Measurements from ENCODE around the gene YY1.

Gene YY1

DNA sequence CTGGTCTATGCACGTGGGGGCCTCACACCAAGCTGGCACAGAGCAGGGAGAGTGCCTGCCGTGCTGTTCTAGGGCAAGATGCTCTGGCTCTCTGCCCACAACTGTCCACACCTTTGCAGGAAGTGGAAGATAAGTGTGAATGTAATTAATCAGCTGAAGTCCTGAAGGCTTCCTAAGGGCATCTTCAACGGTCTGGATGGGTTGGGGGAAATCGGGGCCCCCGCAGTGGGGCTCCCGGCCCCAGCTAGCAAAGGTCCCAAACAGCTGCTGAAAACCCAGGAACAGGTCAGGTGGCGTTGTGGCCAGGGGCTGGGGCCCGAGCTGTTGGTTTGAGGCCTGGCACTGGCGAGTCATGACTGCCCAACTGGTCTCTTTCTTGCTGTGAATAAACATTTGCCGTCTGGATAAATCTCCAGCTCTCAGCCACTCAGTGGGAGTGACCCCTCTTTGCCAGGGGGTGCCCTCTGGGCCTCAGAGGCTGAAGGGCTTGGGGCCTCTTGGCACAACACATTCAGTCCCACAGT is 74.0 kb downstream of the YY1 start:
- DNase-seq (ENCODE audit: low spot score): no peak

- no peak for DNase-seq (ENCODE audit: low spot score)
Observed at GRCh38 chr14:100313464-100314230, 74.7 kb downstream of the YY1 start.

- DNase-seq (ENCODE audit: low spot score): no peak
Observed at GRCh38 chr14:100314724-100315123, 75.8 kb downstream of the YY1 start.

DNA sequence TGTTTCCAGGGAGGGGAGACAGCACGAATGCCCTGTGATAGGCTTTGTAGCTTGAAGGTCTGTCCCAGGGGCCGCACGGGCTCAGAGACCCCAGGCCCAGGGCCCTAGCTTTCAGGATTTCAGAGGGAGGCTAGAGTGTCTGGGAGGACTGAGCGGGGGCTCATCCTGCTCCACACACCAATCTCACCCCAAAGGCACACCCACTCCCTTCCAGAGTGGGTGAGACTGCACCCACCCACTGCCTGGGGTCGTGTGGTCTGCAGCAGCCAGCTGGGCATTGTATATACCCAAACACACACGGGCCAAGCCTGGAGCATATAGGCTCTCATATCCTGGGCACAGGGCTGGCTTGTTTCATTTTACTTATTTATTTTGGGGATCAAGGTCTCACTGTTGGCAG is 78.4 kb downstream of the YY1 start:
- no peak for DNase-seq (ENCODE audit: low spot score)

DNA sequence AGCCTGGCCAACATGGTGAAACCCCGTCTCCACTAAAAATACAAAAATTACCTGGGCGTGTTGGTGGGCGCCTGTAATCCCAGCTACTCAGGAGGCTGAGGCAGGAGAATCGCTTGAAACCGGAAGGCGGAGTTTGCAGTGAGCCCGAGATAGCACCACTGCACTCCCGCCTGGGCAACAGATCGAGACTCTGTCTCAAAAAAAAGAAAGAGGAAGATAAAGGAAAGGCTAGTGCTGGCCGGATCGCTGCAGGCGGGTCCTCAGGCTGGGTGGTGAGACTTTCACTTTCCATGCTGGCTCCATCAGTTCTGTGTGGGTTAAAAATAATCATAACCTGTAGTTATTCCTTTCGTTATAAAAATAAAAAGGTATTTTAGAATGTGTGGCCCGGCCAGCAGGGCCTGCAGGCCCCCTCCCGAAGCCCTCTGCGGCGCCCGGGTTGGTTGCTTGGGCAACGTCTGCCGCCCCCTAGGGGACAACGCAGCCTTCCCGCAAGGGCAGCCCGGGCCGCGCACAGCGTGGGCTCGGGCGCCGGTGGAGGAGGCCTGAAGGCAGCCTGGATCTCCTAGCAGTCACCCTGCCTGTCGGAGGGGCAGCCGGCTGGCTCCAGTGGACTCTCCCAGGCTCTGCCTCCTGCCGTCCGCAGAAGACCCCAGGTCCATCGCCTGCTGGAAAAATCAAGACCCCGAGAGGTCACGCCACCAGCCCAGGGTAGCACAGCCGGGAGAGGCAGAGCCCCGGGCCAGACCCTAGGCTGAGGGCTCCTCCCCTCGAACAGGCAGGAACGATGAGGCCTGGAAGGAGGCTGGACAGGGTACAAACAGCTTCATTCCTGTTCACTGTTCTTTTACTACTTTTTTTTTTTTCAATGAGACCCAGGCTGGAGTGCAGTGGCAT is 79.2 kb downstream of the YY1 start:
- DNase-seq (ENCODE audit: low spot score): peak; percentile 40

DNA sequence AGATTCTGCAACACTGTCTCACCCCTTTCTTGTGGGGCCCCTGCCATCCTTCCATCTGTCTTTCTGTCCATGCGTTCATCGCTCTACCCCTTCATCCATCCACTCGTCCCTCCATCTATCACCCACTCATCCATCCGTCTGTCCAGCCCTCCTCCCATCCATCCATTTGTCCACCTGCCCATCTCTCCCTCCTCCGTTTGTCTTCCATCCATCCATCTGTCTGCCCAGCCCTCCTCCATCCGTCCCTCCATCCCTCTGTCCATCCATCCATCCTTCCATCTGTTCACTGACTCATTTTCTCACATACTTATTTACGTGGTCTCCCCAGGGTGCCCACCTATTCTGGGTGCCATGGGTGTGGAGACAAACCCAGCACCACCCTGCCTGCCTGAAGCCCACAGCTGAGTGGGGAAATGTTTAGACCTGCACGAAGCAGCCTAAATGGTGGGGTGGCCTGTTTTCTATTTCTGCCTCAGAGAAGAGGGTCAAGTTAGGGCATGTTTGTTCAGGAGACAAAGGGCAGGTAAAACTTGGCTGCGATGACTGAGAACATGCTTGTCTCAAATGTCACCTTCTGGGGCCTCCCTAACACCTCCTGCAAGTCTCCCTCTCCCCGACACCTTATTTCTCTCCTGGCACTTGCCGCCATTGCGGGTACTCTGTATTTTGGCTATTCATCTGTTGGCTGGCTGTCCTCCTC is 81.4 kb downstream of the YY1 start:
- no peak for DNase-seq (ENCODE audit: low spot score)

- DNase-seq (ENCODE audit: low spot score): no peak
Observed at GRCh38 chr14:100321473-100322137, 82.7 kb downstream of the YY1 start.

DNA sequence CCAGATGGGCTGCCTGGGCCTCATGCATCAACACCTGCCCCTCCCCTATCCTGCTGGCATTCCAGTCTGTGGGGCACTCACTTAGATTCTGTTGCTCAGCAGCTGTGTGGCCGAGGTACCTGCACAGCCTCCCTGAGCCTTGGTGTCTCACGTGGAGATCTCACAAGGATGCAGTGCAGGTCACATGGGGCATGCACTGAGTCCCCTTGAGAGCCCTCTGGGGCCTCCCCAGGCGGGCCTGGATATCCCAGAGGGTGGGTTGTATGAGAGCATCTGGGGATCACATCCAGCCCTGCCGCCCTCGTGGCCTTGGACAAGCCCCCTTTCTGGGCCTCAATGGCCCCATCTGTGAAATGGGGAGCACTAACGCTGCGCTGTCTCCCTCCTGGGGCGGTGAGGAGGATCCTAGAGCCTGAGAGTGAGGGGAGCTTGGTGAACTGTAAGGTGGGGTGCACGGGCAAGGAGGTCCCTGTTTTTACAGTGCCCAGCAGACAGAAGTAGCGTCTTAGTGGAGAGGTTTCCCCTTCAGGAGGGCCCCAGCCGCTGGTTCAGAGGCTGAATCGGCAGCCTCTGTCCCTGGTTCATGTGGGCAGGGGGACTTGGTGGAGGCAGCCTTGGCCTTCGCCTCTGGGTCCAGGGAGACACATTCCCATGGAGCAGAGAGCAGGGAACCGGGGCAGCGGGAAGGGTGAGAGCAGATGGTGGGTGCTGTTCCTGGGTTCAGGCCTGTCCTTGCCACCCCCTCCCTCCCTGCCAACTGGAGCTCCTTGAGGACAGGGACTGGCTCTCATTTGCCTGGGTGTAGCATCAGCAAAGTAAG is 83.4 kb downstream of the YY1 start:
- no peak for DNase-seq (ENCODE audit: low spot score)

DNA sequence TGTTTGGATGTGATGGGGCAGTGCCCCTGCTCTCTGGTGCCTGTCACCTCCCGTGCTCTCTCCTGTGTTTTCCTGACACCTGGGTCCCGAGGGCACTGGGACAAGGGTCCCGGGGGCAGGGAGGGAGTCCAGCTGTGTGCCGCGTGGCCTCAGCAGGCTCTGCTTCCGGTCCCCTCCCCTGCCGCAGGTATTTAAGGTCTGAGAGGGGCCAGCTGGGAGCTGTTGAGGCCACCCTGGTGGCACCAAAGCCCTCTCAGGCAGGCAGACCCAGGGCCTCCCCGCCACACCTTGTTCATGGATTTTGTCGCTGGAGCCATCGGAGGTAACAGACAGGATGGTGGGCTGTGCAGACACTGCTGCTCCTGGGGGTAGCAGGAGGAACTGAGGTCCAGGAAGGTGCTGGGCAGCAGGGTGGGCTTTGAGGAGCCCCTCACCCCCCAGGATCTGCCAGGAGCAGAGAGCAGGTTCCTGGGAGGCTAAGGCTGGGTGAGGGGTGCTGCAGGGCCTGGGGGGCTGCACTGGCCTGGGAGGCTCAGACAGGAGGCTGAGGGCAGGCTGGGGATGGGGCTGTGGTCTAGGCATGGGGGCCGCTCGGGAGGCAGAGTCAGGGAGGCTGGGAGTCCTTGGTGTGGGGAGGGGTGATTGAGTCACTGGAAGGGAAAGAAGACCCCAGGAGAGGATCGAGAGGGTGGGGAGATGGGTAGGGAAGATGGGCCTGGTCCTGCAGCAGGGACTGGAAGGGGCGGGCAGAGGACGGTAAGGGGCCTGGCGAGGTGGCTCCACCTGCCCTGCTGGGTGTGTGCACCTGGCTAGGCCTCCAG is 84.4 kb downstream of the YY1 start, which contains the start of gene SLC25A47:
TSS of gene SLC25A47 (plus strand) at position 219 of the 821 bp plus-strand sequence. CDS start at position 295, 76 bp downstream.
- DNase-seq (ENCODE audit: low spot score): no peak

GRCh38 chr14:100323942-100324307 is 85.0 kb downstream of the YY1 start:
- no peak for DNase-seq (ENCODE audit: low spot score)

DNA sequence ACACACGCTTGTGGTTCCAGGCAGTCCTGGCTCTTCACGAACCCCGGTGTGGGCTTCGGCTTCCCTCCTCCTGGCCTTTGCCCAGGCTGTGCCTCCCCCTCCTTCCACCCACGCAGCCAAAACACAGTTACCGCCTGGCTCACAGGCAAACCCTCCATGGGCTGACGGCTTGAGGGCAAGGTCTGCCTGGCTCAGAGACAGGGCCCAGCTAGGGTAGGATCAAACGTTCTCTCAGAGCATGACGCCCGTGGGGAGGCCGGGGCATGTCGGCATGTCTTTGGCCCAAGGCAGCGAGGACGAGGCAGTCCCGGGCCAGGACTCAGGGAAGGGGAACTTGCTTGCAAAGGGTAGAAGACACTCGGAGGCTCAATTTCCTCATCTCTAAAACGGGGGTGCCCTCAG is 86.3 kb downstream of the YY1 start:
- DNase-seq (ENCODE audit: low spot score): no peak

- no peak for DNase-seq (ENCODE audit: low spot score)
Observed at GRCh38 chr14:100325958-100326357, 87.0 kb downstream of the YY1 start.

DNA sequence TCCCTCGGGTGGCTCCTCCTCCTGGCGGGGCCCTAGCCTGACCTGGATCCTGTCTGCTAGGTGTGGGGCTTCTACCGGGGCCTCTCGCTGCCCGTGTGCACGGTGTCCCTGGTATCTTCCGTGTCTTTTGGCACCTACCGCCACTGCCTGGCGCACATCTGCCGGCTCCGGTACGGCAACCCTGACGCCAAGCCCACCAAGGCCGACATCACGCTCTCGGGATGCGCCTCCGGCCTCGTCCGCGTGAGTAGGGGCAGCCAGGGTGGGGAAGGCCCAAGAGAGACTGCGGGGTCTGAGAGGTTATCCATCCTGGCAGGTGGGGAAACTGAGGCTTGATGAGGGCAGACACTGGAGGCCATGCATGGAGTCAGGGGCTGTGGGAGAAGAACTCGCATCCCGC is 88.2 kb downstream of the YY1 start:
- no peak for DNase-seq (ENCODE audit: low spot score)

GRCh38 chr14:100328495-100329163 is 89.7 kb downstream of the YY1 start:
- no peak for DNase-seq (ENCODE audit: low spot score)

GRCh38 chr14:100329233-100330006 is 90.5 kb downstream of the YY1 start:
- no peak for DNase-seq (ENCODE audit: low spot score)

DNA sequence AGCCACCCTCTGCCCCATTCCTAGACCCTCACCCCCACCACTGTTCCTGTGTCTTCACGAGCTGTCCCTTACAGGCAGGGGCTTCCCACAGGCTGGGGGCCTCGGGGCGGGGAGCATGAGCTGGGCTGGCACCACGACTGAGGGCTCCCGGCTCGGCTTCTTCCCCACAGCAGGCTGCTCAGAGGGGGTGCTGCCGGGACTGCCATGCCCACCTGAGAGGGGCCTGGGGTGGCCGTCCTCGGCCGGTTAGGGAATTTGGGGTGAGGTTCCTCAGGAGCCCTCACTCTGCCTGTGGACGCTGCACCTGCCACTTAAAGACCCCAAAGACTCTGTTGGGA is 91.0 kb downstream of the YY1 start:
- no peak for DNase-seq (ENCODE audit: low spot score)

DNA sequence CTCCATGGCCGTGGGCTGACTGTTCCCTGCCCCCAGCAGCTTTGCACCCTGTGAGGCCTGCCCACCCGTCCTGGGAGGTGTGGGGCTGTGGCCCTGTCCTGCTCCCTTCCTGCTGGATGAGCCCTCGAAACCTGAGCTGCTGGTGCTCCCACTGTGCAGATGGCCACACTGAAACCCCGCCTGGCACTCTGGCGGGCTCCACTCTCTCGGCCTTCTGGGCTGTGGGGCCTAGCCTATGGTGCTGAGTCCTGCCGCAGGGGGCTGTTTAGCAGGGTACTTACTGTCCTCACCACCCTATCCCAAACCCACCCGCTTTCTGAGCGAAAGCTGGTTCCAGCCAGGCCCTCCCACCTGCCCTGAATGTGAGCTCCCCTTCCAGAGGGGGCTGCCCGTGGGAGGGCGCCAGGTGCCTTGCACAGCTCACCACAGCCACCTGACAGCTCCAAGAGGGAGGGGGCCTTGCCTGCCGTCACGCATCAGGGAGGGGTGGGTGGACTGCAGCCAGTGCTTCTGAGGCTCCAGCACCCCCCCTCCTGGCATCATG is 91.5 kb downstream of the YY1 start:
- no peak for DNase-seq (ENCODE audit: low spot score)

DNA sequence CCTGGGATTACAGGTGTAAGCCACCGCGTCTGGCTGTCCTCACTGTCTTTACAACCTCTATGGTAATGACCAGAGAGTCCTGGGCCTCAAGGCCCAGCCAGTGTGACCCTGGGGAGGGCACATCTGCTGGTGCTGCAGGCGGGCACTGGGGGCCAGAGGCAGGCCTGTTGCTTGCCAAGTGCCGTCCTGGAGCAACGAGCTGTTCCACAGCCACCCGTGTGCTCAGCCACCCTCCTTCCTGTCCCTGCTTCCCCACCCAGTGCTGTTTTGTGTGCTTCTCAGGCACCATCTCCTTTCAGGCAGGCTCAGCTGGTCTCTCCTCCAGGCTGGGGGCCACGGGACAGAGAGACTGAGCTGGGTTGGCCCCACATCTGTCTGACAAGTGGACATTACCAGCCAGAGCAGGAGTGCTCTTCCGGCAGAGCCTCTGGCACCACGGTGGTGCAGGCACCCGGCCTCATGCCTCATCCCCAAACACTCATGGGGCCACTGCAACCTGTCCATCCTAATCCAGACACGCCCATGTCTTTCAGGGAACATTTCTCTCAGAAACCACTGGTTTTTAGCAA is 93.2 kb downstream of the YY1 start:
- no peak for DNase-seq (ENCODE audit: low spot score)
